RWPE1 (cell line): ENCODE data around the gene FIGNL2.
"Not testable (repeated sequence)": the region's sequence is repeated elsewhere in the genome, so short reads cannot be mapped to it uniquely, and the experiment has no call there.

Experiments used
- CTCF ChIA-PET: fragments of 350-600 bp; sonication (Branson Sonifier 250); formaldehyde crosslinking; extraction: SDS; loops from one replicate; lab custom pipeline; 2021; lab: Yijun Ruan, JAX
- POLR2A ChIA-PET: fragments of 400-600 bp; formaldehyde crosslinking; extraction: SDS; loops from one replicate; lab custom pipeline; 2020; ENCODE audit warnings: antibody characterized with exemption; ENCODE audit not compliant: low non-redundant PET; lab: Yijun Ruan, JAX
- DNase-seq: peaks from one replicate; pipeline ENCODE4 v3.0.0; 2012; ENCODE audit warnings: low spot score
- H3K27ac ChIP-seq: fragments of 450-650 bp; 2 replicates; pipeline ENCODE4 v1.5.1; 2017
- TF ChIP-seq, protein P1 (sequence below): fragments of 450-650 bp; conservative IDR thresholded peaks from 2 replicates; pipeline ENCODE4 v1.5.1; 2017; ENCODE audit warnings: low read depth, mild to moderate bottlenecking

FIGNL2 gene

DNA sequence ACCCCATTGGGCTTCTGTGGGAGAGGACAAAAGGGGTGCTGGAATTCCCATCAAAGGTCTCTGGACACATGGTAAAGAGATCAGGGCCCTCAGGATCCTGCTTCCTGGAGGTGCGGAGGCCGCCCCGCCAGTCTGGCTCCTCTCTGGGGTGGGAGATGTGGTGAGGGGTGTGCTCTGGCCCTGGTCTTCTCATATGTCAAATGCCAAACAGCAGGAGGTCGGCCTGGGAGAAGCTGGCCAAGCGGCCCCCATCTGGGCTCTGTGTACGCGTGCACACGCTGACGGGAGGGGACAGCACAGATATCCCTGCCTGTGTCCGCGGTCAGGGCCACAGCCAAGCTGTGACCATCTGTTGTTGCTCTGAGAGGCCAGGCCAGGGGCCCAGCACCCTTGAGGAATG is 14.1 kb downstream of the FIGNL2 start:
- ChIA-PET CTCF (no interaction called here), POLR2A (no interaction called here)
- DNase-seq: no peak
- TF ChIP-seq, protein P1, sequence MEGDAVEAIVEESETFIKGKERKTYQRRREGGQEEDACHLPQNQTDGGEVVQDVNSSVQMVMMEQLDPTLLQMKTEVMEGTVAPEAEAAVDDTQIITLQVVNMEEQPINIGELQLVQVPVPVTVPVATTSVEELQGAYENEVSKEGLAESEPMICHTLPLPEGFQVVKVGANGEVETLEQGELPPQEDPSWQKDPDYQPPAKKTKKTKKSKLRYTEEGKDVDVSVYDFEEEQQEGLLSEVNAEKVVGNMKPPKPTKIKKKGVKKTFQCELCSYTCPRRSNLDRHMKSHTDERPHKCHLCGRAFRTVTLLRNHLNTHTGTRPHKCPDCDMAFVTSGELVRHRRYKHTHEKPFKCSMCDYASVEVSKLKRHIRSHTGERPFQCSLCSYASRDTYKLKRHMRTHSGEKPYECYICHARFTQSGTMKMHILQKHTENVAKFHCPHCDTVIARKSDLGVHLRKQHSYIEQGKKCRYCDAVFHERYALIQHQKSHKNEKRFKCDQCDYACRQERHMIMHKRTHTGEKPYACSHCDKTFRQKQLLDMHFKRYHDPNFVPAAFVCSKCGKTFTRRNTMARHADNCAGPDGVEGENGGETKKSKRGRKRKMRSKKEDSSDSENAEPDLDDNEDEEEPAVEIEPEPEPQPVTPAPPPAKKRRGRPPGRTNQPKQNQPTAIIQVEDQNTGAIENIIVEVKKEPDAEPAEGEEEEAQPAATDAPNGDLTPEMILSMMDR: no peak
- H3K27ac ChIP-seq: no peak overlapping the region

GRCh38 chr12:51833448-51834227 is 14.9 kb downstream of the FIGNL2 start:
- TF ChIP-seq, protein P1: no peak
- CTCF ChIA-PET: interaction anchor here (1.6 kb wide), 1 partner anchor 9 kb away, joined by 5 read pairs; no protein-coding TSS in a partner anchor
- POLR2A ChIA-PET: no interaction called here
- DNase-seq: no peak
- H3K27ac ChIP-seq: no peak overlapping the region

DNA sequence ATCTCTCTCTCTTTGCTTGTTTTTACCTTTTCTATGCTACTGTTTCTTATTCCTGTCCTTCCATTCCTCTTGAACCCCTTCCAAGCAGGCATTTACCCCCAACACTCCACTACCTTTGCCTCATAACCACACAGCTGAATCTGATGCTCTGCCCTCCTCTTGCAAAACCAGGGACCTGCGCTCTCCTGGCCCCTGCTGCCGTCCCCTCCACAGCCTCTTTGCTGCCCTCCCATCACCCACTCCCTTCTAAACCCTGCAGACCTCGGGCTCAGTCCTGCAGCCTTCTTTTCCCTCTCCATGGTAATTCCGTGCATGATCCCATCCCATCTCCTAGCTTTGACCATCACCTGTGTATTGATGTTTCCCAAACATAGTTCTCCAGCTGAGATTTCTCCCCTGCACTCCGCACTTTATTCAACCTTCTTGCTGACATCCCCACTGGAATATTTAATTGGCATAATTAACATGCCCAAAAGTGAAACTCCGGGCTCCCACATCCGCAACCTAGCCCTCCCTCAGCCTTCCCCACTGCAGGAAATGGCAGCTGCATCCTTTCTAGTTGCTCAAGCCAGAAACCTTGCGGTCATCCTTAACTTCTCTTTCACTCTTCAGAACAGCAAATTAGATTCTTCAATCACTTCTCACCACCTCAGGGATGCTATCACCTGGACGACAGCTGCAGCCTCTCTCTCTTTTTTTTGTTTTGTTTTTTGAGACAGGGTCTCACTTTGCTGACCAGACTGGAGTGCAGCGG is 16.0 kb downstream of the FIGNL2 start:
- TF ChIP-seq, protein P1: no peak
- POLR2A ChIA-PET: no interaction called here
- CTCF ChIA-PET: interaction anchor here (0.7 to 1.6 kb wide), 2 partner anchors 8 to 12 kb away, joined by 3 to 5 read pairs; no protein-coding TSS in a partner anchor
- DNase-seq: no peak
- H3K27ac ChIP-seq: no peak overlapping the region

- H3K27ac ChIP-seq, DNase-seq, POLR2A ChIA-PET: not testable (repeated sequence)
- CTCF ChIA-PET: interaction anchor here (0.6 to 1.6 kb wide), 4 partner anchors 7 to 289 kb away, joined by 3 to 5 read pairs (median 4); no protein-coding TSS in a partner anchor
Measured at GRCh38 chr12:51831817-51832216, 16.7 kb downstream of the FIGNL2 start.

DNA sequence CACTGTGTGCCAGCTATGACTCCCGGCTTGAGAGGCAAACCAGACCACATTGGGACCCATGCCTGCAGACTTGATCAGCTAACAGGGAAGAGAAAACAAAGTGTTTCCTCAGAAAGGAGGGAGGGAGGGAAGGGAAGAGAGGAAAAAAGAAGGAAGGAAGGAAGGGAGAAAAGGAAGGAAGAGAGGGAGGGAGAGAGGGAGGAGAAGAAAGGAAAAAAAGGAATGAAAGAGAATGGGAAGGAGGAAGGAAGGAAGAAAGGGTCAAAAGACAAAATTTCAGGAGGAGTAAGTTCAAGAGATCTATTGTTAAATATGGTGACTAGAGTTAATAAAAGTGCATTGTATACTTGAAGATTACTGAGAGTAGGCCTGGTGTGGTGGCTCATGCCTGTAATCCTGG is 18.9 kb downstream of the FIGNL2 start:
- CTCF ChIA-PET: interaction anchor here (0.6 to 1.2 kb wide), 3 partner anchors 10 to 837 kb away, joined by 3 to 5 read pairs (median 5); no protein-coding TSS in a partner anchor

DNA sequence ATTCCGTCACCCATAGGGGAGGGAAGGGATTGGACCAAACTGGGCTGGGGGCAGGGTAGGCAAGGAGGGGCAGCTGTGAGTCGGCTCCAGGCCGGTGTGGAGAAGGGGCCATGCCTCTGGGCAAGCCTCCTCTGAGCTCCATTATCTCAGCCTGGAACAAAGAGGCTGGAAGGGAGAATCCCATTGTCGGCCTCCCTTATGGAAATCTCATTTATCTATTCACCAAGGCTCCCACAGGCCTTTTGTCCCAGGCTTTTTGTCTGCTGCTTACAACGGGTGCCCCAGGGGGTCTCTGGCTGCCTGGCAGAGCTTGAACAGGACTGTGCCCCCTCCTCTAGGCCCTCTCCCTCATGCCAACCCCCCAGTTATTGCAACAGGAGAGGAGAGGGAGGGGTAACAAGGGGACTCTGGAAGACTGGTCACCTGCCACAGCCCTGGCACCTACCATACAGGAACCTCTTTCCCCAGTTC is 19.5 kb downstream of the FIGNL2 start:
- ChIA-PET POLR2A (interaction anchor here (0.6 kb wide), 1 partner anchor 417 kb away, joined by 3 read pairs; no protein-coding TSS in a partner anchor), CTCF (interaction anchor here (0.6 kb wide), 1 partner anchor 837 kb away, joined by 5 read pairs; no protein-coding TSS in a partner anchor)
- TF ChIP-seq, protein P1: no peak
- DNase-seq: no peak
- H3K27ac ChIP-seq: no peak overlapping the region

More for the DNA sequence above, 18.9 kb downstream of the FIGNL2 start:
- TF ChIP-seq, protein P1: no peak
- DNase-seq: no peak
- POLR2A ChIA-PET: interaction anchor here (0.6 to 0.7 kb wide), 2 partner anchors 146 to 418 kb away, joined by 3 to 6 read pairs; no protein-coding TSS in a partner anchor
- H3K27ac ChIP-seq: no peak overlapping the region
